Measurements from ENCODE around the gene IRGC.

The IRGC gene

GRCh38 chr19:43768273-43769050, 52.6 kb downstream of the IRGC start:
- H3K23ac ChIP-seq (ENCODE audit: low read length in 2 of 2) = no peak overlapping the region
- no peaks in the 10 kb centered on the region for H3K9me3 ChIP-seq (ENCODE audit: control insufficient read depth, low read length)
- no peak overlapping the region for H4K8ac ChIP-seq (ENCODE audit: low read length)
- no peaks in the 10 kb centered on the region for H3K79me1 ChIP-seq (replicated peaks; ENCODE audit: low read length, poor library complexity, severe bottlenecking)
- H2BK5ac ChIP-seq (ENCODE audit: low read depth, low read length, poor library complexity, severe bottlenecking) = no peak overlapping the region
- H3K36me3 ChIP-seq (ENCODE audit: control insufficient read depth in 1 of 2, insufficient read depth in 2 of 2, low read depth in 1 of 2, low read length in 2 of 2) = peaks cover 4 to 64% of the 10 kb centered on the region in 2 experiments
- H2BK15ac ChIP-seq (ENCODE audit: low read depth, poor library complexity, severe bottlenecking) = no peak overlapping the region
- H3K4ac ChIP-seq (ENCODE audit: low read depth in 1 of 2, low read length in 2 of 2) = no peak overlapping the region
- no peak for DNase-seq
- H3K18ac ChIP-seq (ENCODE audit: low read depth in 1 of 2, low read length in 2 of 2) = no peak overlapping the region
- no peaks in the 10 kb centered on the region for H3K27me3 ChIP-seq (ENCODE audit: control insufficient read depth in 1 of 2, insufficient read depth in 1 of 2, low read length in 2 of 2)
- peak overlapping the region; percentile 29 for H3K9ac ChIP-seq (ENCODE audit: low read length)
- H4K91ac ChIP-seq (ENCODE audit: low read length) = no peak overlapping the region
- WGBS = 80% methylated on average over 13 of the region's 15 CpGs
- no peak overlapping the region for H2BK120ac ChIP-seq (ENCODE audit: low read depth, low read length)
- no peak overlapping the region for H2AK5ac ChIP-seq (ENCODE audit: low read length, severe bottlenecking)
- H3K14ac ChIP-seq (ENCODE audit: low read length in 2 of 2) = no peak overlapping the region
- H3K4me2 ChIP-seq (ENCODE audit: low read length, poor library complexity, severe bottlenecking) = no peak overlapping the region
- H2AFZ ChIP-seq (ENCODE audit: low read depth, low read length) = no peak overlapping the region
- peaks cover 17% of the 10 kb centered on the region for H3K4me1 ChIP-seq (ENCODE audit: control insufficient read depth, insufficient read depth, low read depth, low read length)
- no peak overlapping the region for H2BK12ac ChIP-seq (ENCODE audit: low read length in 2 of 2)
- H3K4me3 ChIP-seq (ENCODE audit: insufficient read depth in 1 of 2, low read depth in 1 of 2, low read length in 2 of 2) = no peak overlapping the region
- H3K27ac ChIP-seq (ENCODE audit: low read length, poor library complexity, severe bottlenecking) = no peak overlapping the region

- Histone ChIP-seq H4K91ac (ENCODE audit: low read length) (no peak overlapping the region), H3K4me3 (ENCODE audit: insufficient read depth in 1 of 2, low read depth in 1 of 2, low read length in 2 of 2) (no peak overlapping the region), H3K27me3 (ENCODE audit: control insufficient read depth in 1 of 2, insufficient read depth in 1 of 2, low read length in 2 of 2) (no peaks in the 10 kb centered on the region), H3K4ac (ENCODE audit: low read depth in 1 of 2, low read length in 2 of 2) (no peak overlapping the region), H3K4me1 (ENCODE audit: control insufficient read depth, insufficient read depth, low read depth, low read length) (peaks cover 21% of the 10 kb centered on the region), H2BK5ac (ENCODE audit: low read depth, low read length, poor library complexity, severe bottlenecking) (no peak overlapping the region), H3K18ac (ENCODE audit: low read depth in 1 of 2, low read length in 2 of 2) (no peak overlapping the region), H2BK120ac (ENCODE audit: low read depth, low read length) (no peak overlapping the region), H3K4me2 (ENCODE audit: low read length, poor library complexity, severe bottlenecking) (no peak overlapping the region), H3K23ac (ENCODE audit: low read length in 2 of 2) (no peak overlapping the region), H3K79me1 (replicated peaks; ENCODE audit: low read length, poor library complexity, severe bottlenecking) (no peaks in the 10 kb centered on the region), H3K27ac (ENCODE audit: low read length, poor library complexity, severe bottlenecking) (no peak overlapping the region), H2AFZ (ENCODE audit: low read depth, low read length) (no peak overlapping the region), H3K9me3 (ENCODE audit: control insufficient read depth, low read length) (no peaks in the 10 kb centered on the region), H3K14ac (ENCODE audit: low read length in 2 of 2) (peak overlapping the region in 1 of 2 experiments; percentile 80), H2BK15ac (ENCODE audit: low read depth, poor library complexity, severe bottlenecking) (no peak overlapping the region), H3K9ac (ENCODE audit: low read length) (no peak overlapping the region), H4K8ac (ENCODE audit: low read length) (no peak overlapping the region), H2AK5ac (ENCODE audit: low read length, severe bottlenecking) (no peak overlapping the region), H2BK12ac (ENCODE audit: low read length in 2 of 2) (peak overlapping the region in 1 of 2 experiments; percentile 33), H3K36me3 (ENCODE audit: control insufficient read depth in 1 of 2, insufficient read depth in 2 of 2, low read depth in 1 of 2, low read length in 2 of 2) (peaks cover 4 to 68% of the 10 kb centered on the region in 2 experiments)
- 96% methylated on average over 14 of the region's 14 CpGs for WGBS
- no peak for DNase-seq
These were observed 53.4 kb downstream of the IRGC start for GRCh38 chr19:43769256-43769655.

Data from mesenchymal stem cell (in vitro differentiated cells and primary cell).